Right forelimb (tissue), 1 donor: ENCODE results near the gene ZNF423.

ENCODE experiments used
- DNase-seq: peaks from one replicate; pipeline ENCODE4 v3.0.0-alpha.2; 2018

The ZNF423 gene

GRCh38 chr16:49465661-49466528 lies 390.0 kb downstream of the ZNF423 start:
- DNase-seq: peak; percentile 32

DNA sequence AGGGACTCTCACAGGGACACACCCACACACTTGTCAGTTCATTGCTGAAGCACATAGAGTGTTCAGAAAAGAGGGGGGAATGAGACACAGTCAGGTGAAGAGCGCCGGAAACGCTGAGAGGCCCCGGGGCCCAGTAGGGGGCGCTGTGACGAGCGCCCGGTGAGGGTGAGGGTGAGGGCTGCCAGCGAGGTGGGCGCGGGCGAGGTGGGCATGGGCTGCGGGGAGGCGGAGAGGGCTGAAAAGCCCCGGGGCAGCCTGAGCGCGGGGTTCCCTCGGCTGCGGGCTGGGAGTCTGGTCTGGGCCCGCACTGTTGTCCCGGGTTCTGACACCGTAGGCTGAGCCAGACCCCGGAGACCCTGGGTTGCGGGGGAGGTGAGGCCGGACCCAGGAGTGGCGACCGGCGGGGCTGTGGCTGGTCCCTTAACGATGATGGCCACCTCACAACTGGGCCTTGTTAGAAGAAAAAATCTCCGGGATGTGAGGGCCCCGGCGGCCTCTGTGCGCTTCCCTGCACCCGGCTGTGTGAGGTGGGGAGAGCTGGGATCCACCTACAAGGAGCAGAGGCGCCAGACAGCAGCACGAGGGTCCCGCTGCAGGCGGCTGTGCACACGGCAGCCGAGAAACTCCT lies 390.9 kb downstream of the ZNF423 start:
- DNase-seq: peak; percentile 48

- no peak for DNase-seq
Observed at GRCh38 chr16:49464093-49464492, 391.8 kb downstream of the ZNF423 start.

GRCh38 chr16:49463529-49463928 lies 392.4 kb downstream of the ZNF423 start:
- peak; percentile 16 for DNase-seq

DNA sequence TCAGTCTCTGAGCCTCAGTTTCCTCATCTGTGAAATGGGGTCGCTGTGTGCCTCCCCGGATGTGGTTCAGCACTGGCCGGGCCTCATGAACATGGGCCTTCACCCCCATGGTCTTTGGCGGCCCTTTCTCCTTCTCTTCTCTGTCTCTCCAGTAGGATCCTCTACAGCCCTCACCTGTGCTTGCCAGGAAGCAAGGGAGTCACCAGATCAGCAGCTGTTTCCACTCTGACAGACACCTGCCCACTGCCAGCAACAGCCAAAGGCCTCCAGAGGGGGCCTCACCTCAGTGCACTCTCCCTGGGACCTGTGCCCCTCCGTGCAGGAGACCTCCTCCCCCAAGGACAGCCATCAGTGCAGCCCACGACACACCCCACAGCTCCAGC lies 392.9 kb downstream of the ZNF423 start:
- DNase-seq: peak; percentile 21

GRCh38 chr16:49462362-49462988 lies 393.4 kb downstream of the ZNF423 start:
- peak; percentile 22 for DNase-seq

- DNase-seq: peak; percentile 36
Observed at GRCh38 chr16:49461517-49461951, 394.4 kb downstream of the ZNF423 start.

DNA sequence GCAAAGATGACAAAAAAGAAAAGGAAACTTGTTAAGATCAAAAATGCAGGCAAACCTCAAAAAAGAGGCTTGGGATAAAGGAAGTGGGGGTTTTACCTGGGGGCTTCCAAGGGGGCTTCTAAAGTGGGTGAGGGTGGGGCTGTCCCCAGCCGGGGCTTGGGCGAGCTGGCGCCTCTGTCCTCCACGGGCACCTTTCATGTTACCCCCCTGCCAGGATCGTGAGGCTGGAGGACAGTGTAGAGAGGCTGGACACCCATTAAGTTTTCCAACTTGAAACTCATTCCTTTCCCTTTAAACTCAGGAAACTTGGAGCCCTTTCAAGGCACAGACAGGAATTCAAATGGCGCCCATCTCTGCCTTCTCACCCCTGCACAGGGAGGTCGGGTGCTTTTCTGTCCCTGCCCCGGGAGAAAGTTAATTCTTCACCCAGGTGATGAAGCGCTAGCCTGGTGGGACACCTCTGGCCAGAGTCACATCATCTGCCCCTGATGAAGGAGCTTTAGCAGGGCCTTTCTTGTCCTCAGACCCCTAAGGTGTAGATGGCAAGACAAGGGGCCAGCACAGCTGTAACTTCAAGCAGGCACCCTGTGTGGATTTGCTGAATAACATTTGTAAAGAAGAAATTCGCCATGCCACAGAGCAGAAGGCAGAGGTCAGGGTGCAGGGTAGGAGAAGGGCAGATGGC lies 395.0 kb downstream of the ZNF423 start:
- peak; percentile 25 for DNase-seq

DNA sequence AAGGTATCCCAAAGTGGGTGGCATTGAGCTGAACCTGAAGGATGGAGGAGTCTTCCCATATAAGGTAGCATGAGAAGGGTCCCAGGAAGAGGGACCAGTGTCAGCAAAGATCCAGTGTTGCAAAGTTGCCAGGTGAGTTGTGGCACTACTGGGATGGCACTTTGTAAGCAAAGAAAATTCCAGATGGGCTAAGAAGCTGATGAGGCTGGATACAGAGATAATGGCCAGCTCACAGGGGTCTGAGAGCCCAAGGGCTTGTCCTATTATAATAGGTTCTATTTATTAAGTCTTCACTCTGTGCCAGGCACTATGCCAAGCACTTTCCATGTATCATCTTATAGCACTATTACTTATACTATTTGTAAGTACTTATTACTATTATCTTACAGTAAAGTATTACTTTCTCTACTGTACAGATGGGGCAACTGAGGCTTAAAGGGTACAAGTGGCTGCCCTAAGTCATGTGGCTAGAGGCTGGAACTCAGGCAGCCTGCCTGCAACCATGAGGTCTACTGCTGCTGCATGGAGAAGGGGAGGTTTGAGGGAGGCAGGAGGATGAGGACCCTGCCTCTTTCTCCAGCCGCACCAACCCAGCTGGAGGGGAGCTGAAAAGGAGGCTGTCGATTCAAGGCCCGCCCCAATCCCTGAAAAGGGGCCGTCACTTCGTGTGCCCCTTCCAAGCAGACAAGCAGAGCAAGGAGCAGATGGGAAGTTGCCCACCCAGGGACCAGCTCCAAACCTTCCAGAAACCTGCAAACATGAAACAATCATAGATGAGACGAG lies 395.8 kb downstream of the ZNF423 start:
- peak; percentile 25 for DNase-seq

DNA sequence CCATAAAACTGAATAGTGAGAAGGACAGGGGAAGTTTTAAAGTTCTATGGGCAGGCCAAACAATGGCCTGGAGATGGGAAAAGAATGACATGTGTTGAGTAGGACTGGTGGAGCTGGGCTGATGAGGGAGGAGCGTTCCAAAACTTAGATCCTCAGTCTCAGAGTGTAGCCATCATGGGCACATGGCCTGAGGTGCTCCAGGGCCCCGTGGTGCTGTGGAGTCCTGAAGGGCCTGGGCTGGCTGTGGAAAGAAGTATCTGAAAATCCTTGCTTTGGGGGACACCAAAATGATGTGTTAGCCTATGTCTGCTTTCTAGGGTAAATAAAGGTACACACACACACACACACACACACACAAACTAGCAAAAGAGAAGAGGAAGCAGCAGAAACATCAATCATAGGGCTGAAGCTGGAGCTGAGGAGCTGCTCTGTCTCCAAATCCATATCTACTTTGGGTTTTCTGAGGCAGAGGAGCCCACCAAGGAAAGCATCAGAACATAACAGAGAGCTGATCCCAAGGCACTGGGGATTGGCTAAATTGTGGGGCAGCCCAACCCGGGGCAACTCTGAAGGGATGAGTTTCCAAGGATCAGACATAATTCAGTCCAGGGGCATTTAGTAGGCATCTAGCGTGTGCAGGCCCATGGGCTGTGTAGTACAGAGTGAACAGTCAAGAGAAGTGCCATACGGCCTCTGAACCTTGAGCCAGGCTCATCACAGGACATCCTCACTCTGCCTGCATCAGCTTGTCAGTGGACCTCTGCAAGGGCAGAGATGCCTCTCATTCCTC lies 397.1 kb downstream of the ZNF423 start:
- peak; percentile 13 for DNase-seq

DNA sequence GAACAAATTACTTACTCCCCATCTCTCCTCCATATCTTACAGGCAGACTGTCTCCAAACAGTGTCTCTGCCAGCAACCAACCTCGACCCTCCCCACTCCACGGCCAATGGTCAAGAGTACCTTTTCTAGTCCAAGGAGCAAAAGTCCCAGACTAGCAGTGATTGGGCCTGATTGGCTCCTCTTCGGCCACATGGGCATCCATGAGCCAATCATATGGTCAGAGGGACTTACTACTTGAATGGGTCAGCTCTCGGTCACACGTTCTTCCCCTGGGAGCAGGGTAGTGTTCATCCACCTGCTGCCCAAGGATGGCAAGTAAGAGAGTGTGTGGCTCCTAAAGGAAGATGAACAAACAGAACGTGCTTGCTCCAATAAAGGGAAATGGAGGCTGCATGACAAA lies 397.7 kb downstream of the ZNF423 start:
- peak; percentile 11 for DNase-seq

DNA sequence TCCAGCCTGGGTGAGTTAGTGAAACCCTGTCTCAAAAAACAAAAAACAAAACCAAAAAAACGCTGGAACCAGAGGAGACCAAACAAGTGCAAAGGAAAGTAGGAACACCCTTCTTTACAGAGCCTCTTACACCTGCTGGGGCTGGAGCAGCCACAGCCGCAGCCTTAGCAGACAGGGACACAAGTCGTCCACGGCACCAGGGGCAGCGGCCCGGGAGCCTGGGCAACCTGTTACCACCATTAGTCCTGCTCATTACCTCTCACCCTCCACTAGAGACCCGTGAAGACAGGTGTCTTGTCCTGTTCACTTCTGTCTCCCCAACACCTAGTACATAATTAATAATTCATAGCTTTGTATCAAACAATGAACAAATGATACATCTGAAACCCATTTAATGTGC lies 398.7 kb downstream of the ZNF423 start:
- DNase-seq: peak; percentile 3

DNA sequence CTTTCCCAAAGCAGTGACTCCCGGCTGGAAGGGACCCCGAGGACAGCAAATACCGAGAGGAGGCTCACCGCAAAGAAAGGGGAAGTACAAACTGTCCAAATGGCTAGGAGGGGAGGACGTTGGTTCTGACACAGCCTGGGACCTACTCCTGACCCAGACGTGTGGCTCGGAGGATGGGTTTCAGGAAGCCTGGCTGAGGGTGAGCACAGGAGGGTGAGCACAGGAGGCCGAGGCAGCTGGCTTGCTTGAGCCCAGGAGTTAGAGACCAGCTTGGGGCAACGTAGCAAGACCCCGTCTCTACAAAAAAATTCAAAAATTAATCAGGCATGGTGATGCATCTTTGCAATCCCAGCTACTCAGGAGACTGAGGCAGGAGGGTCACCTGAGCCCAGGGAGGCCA lies 399.1 kb downstream of the ZNF423 start:
- peak; percentile 16 for DNase-seq

DNA sequence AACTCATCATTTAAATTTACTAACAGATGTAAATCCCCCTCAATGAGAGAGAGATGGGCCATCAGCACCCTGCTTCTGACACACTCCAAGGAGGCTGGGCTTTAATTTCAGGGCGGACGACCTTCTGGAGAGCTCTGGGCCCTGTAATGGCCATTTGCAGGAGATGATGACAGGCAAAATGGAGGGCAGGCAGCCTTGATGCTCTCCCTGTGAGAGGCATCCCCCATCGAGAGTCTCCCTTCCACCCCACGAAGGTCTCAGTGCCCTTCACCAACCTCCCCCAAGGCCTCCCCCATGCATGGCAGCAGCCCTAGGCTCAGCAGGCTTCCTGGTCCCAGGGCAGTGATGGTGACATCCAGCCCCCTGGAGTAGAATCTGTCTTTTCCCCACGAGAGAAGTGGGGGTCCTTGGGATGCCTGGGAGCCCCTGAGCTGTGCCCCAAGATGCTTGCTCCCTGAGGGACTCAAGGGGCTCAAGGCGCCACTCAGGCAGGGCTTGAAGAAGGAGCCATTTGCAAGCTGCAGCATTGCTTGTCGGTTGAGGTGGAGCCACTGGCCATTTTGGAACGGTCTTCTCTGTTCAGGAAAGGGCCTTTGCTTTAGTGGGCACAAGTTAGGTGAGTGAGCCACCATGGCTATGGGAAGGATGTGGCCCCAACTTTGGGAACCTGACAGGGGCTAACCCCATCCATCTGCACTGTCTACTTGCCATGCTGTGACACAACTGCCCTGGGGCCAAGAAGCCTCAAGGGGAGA lies 399.7 kb downstream of the ZNF423 start:
- DNase-seq: peak; percentile 28

DNA sequence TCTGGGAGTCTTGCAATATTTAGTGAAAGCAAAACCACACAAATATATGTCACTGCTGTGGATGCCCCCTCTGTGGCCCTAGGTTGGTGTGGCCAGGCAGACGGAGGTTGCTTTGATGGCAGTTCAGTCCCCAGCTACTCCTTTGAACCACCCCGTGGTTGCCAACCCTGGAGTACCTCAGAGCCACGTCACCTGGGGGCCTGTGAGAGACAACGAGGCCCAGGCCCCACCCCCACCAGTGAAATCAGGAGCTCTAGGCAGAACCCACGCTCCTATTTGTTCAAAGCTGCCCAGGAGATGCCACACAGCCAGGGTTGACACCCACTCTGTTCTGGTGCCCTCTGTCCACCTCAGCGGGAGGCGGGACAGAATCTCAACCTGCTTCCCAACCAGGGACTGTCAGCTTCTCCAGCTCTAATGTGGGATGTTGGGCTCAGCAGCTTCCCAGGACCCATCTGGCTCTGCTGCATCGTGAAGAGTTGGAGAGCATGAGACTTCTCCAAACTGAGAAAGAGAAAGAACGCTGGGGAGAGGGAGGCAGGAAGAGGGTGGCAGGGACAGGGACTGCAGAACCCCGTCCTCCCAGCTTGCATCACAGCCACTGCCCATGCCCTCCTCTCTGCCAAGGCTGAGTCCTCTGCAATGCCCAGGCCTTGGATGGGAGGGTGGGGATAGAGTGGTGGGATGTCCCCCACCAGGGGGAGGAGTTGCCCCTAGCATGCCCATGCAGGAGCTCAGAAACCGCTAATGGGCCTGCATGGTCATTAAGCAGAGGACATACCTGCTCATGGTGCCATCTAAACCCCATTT lies 400.5 kb downstream of the ZNF423 start:
- peak; percentile 35 for DNase-seq

DNA sequence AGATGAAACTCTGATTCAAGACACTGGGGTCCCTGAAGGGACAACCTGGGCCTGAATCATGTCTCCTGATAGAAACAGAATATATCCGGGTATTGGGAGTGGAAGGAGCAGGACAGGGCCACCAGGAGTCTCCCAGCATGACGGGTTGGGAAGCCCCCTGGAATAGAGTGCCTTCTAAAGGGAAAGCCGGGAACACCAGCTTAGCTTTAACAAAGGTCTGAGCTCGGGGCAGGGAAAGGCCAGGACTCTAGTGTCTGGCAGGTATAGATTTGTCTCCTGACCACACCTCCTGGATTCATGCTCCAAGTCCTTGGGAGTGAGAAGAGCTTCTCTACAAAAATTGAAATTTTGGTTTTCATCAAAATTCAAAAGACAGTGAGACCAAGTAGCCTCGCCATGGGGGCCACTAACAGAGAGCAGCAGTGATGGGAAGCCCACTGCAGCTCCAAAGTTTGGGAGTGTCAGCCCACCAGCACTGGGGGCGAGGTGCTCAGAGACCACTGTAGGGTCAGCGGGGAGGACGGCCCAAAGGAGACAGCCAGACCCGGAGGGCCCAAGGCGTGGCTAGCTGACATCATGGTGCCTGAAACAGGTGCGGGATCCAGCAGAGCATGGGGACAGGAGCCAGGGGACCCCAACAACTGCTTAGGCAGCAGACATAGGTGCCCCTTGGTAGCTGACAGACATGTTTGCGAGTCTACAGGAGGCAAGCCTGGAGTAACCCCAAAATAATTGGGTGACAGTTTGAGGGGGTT lies 401.3 kb downstream of the ZNF423 start:
- no peak for DNase-seq

DNA sequence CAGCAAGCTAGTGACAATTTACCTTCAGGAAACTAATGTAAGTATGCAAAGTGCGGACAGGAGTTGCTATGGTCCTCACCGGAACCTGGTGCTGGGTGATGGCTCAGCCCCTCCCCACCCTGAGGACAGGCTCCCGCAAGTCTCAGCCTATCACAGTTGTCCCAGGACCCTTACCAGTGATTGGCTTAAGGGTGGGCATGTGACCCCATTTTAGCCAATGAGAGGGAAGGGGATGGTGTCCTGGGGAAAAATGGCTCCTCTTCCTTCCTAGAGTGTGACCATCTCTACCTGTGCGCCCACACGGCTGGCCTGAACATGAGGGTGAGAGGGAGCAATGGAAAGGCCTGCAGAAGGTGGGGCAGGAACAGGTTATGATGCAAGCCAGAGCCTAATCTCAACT lies 401.9 kb downstream of the ZNF423 start:
- DNase-seq: no peak

- DNase-seq: no peak
Observed at GRCh38 chr16:49453021-49453420, 402.9 kb downstream of the ZNF423 start.

GRCh38 chr16:49452578-49452977 lies 403.3 kb downstream of the ZNF423 start:
- DNase-seq: no peak
